Heart left ventricle (tissue), 16 donors: ENCODE results near the gene ASB6. TPM values are rescaled to one million over a fixed set of nuclear protein-coding genes. Genes with fewer than 3 reads are reported as not detected.

Experiments used
- ATAC-seq, 4 donors: fragments of 200-7000 bp; cut with Tn5 transposase; one replicate each; pipeline ENCODE4 v1.9.1; 2020 to 2022; ENCODE audit warnings: moderate library complexity in 4 of 4, mild to moderate bottlenecking in 3 of 4, moderate number of reproducible peaks in 1 of 4
- DNase-seq, 5 donors: peaks; one replicate each; pipeline ENCODE4 v3.0.0-alpha.2; 2020
- H3K27ac ChIP-seq, 12 donors: fragments of 200-600 bp; sonication (generic) in 4 of 12; one replicate each; pipeline versions ENCODE4 v1.5.0 to v1.8.0; 2016 to 2022; ENCODE audit warnings: mild to moderate bottlenecking in 2 of 12
- H3K27me3 ChIP-seq, 9 donors: fragments of 200-600 bp; sonication (generic) in 2 of 9; one replicate each; pipeline versions ENCODE4 v1.5.1 to v1.8.0; 2016 to 2022; ENCODE audit warnings: mild to moderate bottlenecking in 3 of 9
- H3K36me3 ChIP-seq, 9 donors: fragments of 200-600 bp; sonication (generic) in 2 of 9; one replicate each; pipeline versions ENCODE4 v1.5.0 to v1.8.0; 2018 to 2022; ENCODE audit warnings: mild to moderate bottlenecking in 2 of 9
- H3K4me1 ChIP-seq, 12 donors: fragments of 200-600 bp; sonication (generic) in 4 of 12; one replicate each; pipeline versions ENCODE4 v1.5.0 to v1.8.0; 2016 to 2022; ENCODE audit warnings: mild to moderate bottlenecking in 3 of 12
- H3K4me3 ChIP-seq, 12 donors: fragments of 200-600 bp; sonication (generic) in 4 of 12; one replicate each; pipeline versions ENCODE4 v1.5.0 to v1.8.0; 2017 to 2022; ENCODE audit warnings: mild to moderate bottlenecking in 9 of 12, moderate library complexity in 4 of 12
- H3K9me3 ChIP-seq, 12 donors: fragments of 200-600 bp; sonication (generic) in 4 of 12; one replicate each; pipeline versions ENCODE4 v1.5.0 to v1.8.0; 2016 to 2022; ENCODE audit warnings: mild to moderate bottlenecking in 1 of 12
- CTCF ChIP-seq, 12 donors: fragments of 200-600 bp; sonication (generic) in 4 of 12; IDR thresholded peaks; one replicate each; pipeline versions ENCODE4 v1.5.0 to v1.8.0; 2018 to 2022; ENCODE audit warnings: antibody characterized with exemption in 12 of 12, mild to moderate bottlenecking in 5 of 12
- POLR2A ChIP-seq, 2 donors: fragments of 450-650 bp; IDR thresholded peaks; one replicate each; pipeline ENCODE4 v1.6.1; 2017; ENCODE audit warnings: antibody characterized with exemption in 2 of 2, mild to moderate bottlenecking in 2 of 2, moderate library complexity in 2 of 2
- WGBS, 4 donors: extraction: QIAGEN DNeasy Blood & Tissue Kit in 2 of 4; methylation state at CpG; one replicate each; pipeline versions ENCODE4 v1.1.5 to v1.1.7; 2013 to 2018; 5-methylcytosine and 5-hydroxymethylcytosine counted together
- intact Hi-C, 10 donors: fragments of 100-400 bp; cut with DNase I; formaldehyde crosslinking; loops; one replicate each; pipeline versions ENCODE4 v1.11.1 to v1.14.2; 2022
- polyA plus RNA-seq, 2 donors: library from polyadenylated mRNA; stranded (reverse); fragments of 200-250 nt; gene quantifications; one replicate each; pipeline ENCODE4 v1.2.3, GENCODE V29; 2013
- total RNA-seq, 9 donors: library from RNA; depleted of rRNA in 2 of 9; stranded (reverse); fragments of >200 nt in 2 of 9; fragmentation: NEBNext Ultra II Directional in 3 of 9; extraction: Animal tissue kit (Norgen Biotek cat#: 25700) in 3 of 9; gene quantifications; one replicate each; pipeline versions ENCODE4 v1.1.0 to v1.2.4, GENCODE V29; 2016 to 2023
- donor health status: ischemic (EF 13 %, LVEDD 7.1; RV severe dilation, severe dysfunction).
- donor health status: healthy with polysubstance abuse.
- donor health status: DM: no; HTN: yes; CAD: no.
- donor health status: DM: no; HTN: no; CAD: no.
- donor health status: ischemic (EF 25% LVEDD 6.9; RV normal size, moderate dysfunction).
- donor health status: ischemic (EF 25% LVEDD 5.7; RV mildly dilated, moderate dysfunction).
- donor health status: healthy.
- donor health status: DM: yes; HTN: yes; CAD: no.
- donor health status: ischemic (EF 35%, LVEDD 5.7; RV mildly dilated, moderate dysfunction).
- donor health status: nonischemic (EF 11% LVEDD 7.7; RV severe dilation, severe dysfunction).
- donor health status: DM: yes; HTN: yes; CAD: no.
- donor health status: PGD.
- donor health status: ischemic (EF 29% LVEDD 5.4; RV normal size, mild dysfunction).
- donor health status: nonischemic (EF 23%, LVEDD 6.1; RV moderate dilation, normal function).

ASB6 gene
- total and polyA plus RNA-seq, 11 donors: 7.5 to 22.5 (median 10.3) TPM

- ATAC-seq (peak in 1 of 4 donors; percentile 3), DNase-seq (no peak)
- TF ChIP-seq POLR2A (IDR thresholded peaks at IDR 0.05) (no peak), CTCF (IDR thresholded peaks at IDR 0.05) (no peak)
- Histone ChIP-seq H3K9me3 (no peaks in the 10 kb centered on the region), H3K4me1 (peaks cover 22 to 63% (median 52%) of the 10 kb centered on the region in 12 donors), H3K27me3 (no peaks in the 10 kb centered on the region), H3K27ac (peak overlapping the region in 5 of 12 donors; percentile 38 to 57 (median 49)), H3K4me3 (no peak overlapping the region), H3K36me3 (peaks cover 8 to 50% (median 43%) of the 10 kb centered on the region in 9 donors)
- 63 to 73% (median 69%) methylated on average over 18 to 19 of the region's 19 CpGs for WGBS, 4 donors
- intact Hi-C loops: no loop called here
Measured at GRCh38 chr9:129631674-129632129, 10.2 kb downstream of the ASB6 start.

- peak in 1 of 5 donors; percentile 68 for DNase-seq
- TF ChIP-seq POLR2A (IDR thresholded peaks at IDR 0.05) (no peak), CTCF (IDR thresholded peaks at IDR 0.05) (peak in 1 of 12 donors; percentile 8)
- WGBS, 4 donors: 55 to 69% (median 60%) methylated on average over 15 to 21 of the region's 21 CpGs
- Histone ChIP-seq H3K4me1 (peaks cover 22 to 67% (median 53%) of the 10 kb centered on the region in 12 donors), H3K27ac (peak overlapping the region in 7 of 12 donors; percentile 38 to 60 (median 53)), H3K4me3 (peak overlapping the region in 1 of 12 donors; percentile 7), H3K9me3 (no peaks in the 10 kb centered on the region), H3K36me3 (peaks cover 8 to 44% (median 37%) of the 10 kb centered on the region in 9 donors), H3K27me3 (no peaks in the 10 kb centered on the region)
- intact Hi-C loops: no loop called here
- peak; percentile 46 to 52 (median 49) for ATAC-seq
Measured at GRCh38 chr9:129630967-129631673, 10.8 kb downstream of the ASB6 start.

GRCh38 chr9:129629251-129629820 lies 12.6 kb downstream of the ASB6 start:
- DNase-seq: no peak
- H3K4me1 ChIP-seq: peaks cover 22 to 75% (median 58%) of the 10 kb centered on the region in 12 donors
- WGBS, 4 donors: 87 to 90% (median 87%) methylated on average over 8 of the region's 8 CpGs
- no peak overlapping the region for H3K4me3 ChIP-seq
- H3K36me3 ChIP-seq: peaks cover 0 to 28% (median 20%) of the 10 kb centered on the region in 9 donors
- intact Hi-C loops: loop anchor here in 1 of 10 donors (5.0 kb wide), 1 partner anchor 497 kb away; no protein-coding TSS in a partner anchor
- ATAC-seq: no peak
- no peaks in the 10 kb centered on the region for H3K27me3 ChIP-seq
- TF ChIP-seq CTCF (IDR thresholded peaks at IDR 0.05) (no peak), POLR2A (IDR thresholded peaks at IDR 0.05) (no peak)
- H3K27ac ChIP-seq: no peak overlapping the region
- no peaks in the 10 kb centered on the region for H3K9me3 ChIP-seq

- Histone ChIP-seq H3K36me3 (peaks cover 0 to 22% (median 14%) of the 10 kb centered on the region in 9 donors), H3K9me3 (no peaks in the 10 kb centered on the region), H3K4me3 (no peak overlapping the region), H3K27me3 (no peaks in the 10 kb centered on the region), H3K27ac (no peak overlapping the region), H3K4me1 (peaks cover 22 to 78% (median 58%) of the 10 kb centered on the region in 12 donors)
- WGBS, 4 donors: 58 to 71% (median 65%) methylated on average over 6 of the region's 6 CpGs
- intact Hi-C loops: loop anchor here in 1 of 10 donors (5.0 kb wide), 1 partner anchor 496 kb away; no protein-coding TSS in a partner anchor
- no peak for TF ChIP-seq POLR2A (IDR thresholded peaks at IDR 0.05)
- TF ChIP-seq CTCF (IDR thresholded peaks at IDR 0.05): no peak
- DNase-seq (no peak), ATAC-seq (no peak)
Measured at GRCh38 chr9:129628709-129629108, 13.2 kb downstream of the ASB6 start.
